Lower leg skin (tissue), 4 donors: ENCODE data around the gene EMC8. TPM values are rescaled to one million over a fixed set of nuclear protein-coding genes. Genes with fewer than 3 reads are reported as not detected.
"Not testable (repeated sequence)": the region's sequence is repeated elsewhere in the genome, so short reads cannot be mapped to it uniquely, and the experiment has no call there.

Experiments used
- DNase-seq, 2 donors: peaks; one replicate each; pipeline ENCODE4 v3.0.0-alpha.2; 2019; ENCODE audit warnings: low spot score in 2 of 2
- H3K4me3 ChIP-seq: fragments of 200-600 bp; sonication (generic); 2 replicates; pipeline ENCODE4 v1.5.1; 2017; ENCODE audit warnings: mild to moderate bottlenecking, low read depth; ENCODE audit not compliant: poor library complexity, severe bottlenecking
- CTCF ChIP-seq, 3 donors: fragments of 450-650 bp; IDR thresholded peaks; one replicate each; pipeline ENCODE4 v1.5.1; 2016; ENCODE audit warnings: antibody characterized with exemption in 3 of 3, mild to moderate bottlenecking in 3 of 3, moderate library complexity in 2 of 3
- POLR2A ChIP-seq, 2 donors: fragments of 450-650 bp; IDR thresholded peaks; one replicate each; pipeline ENCODE4 v1.6.1; 2016 to 2017; ENCODE audit warnings: antibody characterized with exemption in 2 of 2, mild to moderate bottlenecking in 1 of 2, moderate library complexity in 1 of 2
- WGBS, 2 donors: methylation state at CpG; one replicate each; pipeline ENCODE4 v1.1.5; 2018; 5-methylcytosine and 5-hydroxymethylcytosine counted together
- intact Hi-C: fragments of 100-400 bp; cut with DNase I; formaldehyde crosslinking; loops from one replicate; pipeline ENCODE4 v1.15.0; 2023; ENCODE audit warnings: low total_unique reads
- total RNA-seq, 4 donors: library from RNA; depleted of rRNA; stranded (reverse); fragments of >200 nt; gene quantifications; one replicate each; pipeline ENCODE4 v1.1.0, GENCODE V29; 2016

The EMC8 gene
- total RNA-seq, 4 donors from 2014 or later, result 15.5 to 27.5 (median 18.4) TPM

GRCh38 chr16:85821390-85822135, 22.2 kb upstream of the EMC8 start:
- DNase-seq, result peak; percentile 64 to 95
- TF ChIP-seq POLR2A (IDR thresholded peaks at IDR 0.05) (no peak), CTCF (IDR thresholded peaks at IDR 0.05) (peak in 1 of 3 donors; percentile 77)
- no peak overlapping the region for H3K4me3 ChIP-seq
- WGBS, 2 donors, result 12 to 20% methylated on average over 15 to 27 of the region's 27 CpGs
- intact Hi-C loops, result loop anchor here (2.0 kb wide), 1 partner anchor 195 kb away; no protein-coding TSS in a partner anchor

- no peak for TF ChIP-seq CTCF (IDR thresholded peaks at IDR 0.05)
- no peak for TF ChIP-seq POLR2A (IDR thresholded peaks at IDR 0.05)
- 59% methylated on average over 22 of the region's 22 CpGs for WGBS, 2 donors
- intact Hi-C loops, result loop anchor here (2.0 kb wide), 1 partner anchor 196 kb away; no protein-coding TSS in a partner anchor
- no peak overlapping the region for H3K4me3 ChIP-seq
- DNase-seq, result no peak
These were observed 21.4 kb upstream of the EMC8 start for GRCh38 chr16:85820604-85821372.

- whole genome bisulfite sequencing, 2 donors, result 18 to 28% methylated on average over 6 of the region's 6 CpGs
- DNase-seq, result no peak
- H3K4me3 ChIP-seq, result no peak overlapping the region
- TF ChIP-seq POLR2A (IDR thresholded peaks at IDR 0.05) (no peak), CTCF (IDR thresholded peaks at IDR 0.05) (no peak)
- intact Hi-C loops, result loop anchor here (2.0 kb wide), 1 partner anchor 197 kb away; no protein-coding TSS in a partner anchor
These were observed 20.4 kb upstream of the EMC8 start for GRCh38 chr16:85819771-85820170.

- TF ChIP-seq CTCF (IDR thresholded peaks at IDR 0.05) (no peak), POLR2A (IDR thresholded peaks at IDR 0.05) (no peak)
- 1 to 3% methylated on average over 10 of the region's 10 CpGs for WGBS, 2 donors
- intact Hi-C loops, result no loop called here
- H3K4me3 ChIP-seq, result no peak overlapping the region
- DNase-seq, result peak; percentile 69 to 95
These were observed 19.9 kb upstream of the EMC8 start for GRCh38 chr16:85819245-85819644.

- H3K4me3 ChIP-seq, DNase-seq, intact Hi-C loops: not testable (repeated sequence)
- 88 to 90% methylated on average over 6 of the region's 6 CpGs for WGBS, 2 donors
These were observed 17.9 kb upstream of the EMC8 start for GRCh38 chr16:85817195-85817594.

- no peak for DNase-seq
- 91 to 92% methylated on average over 14 of the region's 14 CpGs for WGBS, 2 donors
- TF ChIP-seq CTCF (IDR thresholded peaks at IDR 0.05) (no peak), POLR2A (IDR thresholded peaks at IDR 0.05) (no peak)
- intact Hi-C loops, result no loop called here
- no peak overlapping the region for H3K4me3 ChIP-seq
These were observed 16.8 kb upstream of the EMC8 start for GRCh38 chr16:85816159-85816558.
